Measurements from ENCODE around the gene NATD1. TPM values are rescaled to one million over a fixed set of nuclear protein-coding genes. Genes with fewer than 3 reads are reported as not detected.
"Not testable (repeated sequence)": the region's sequence is repeated elsewhere in the genome, so short reads cannot be mapped to it uniquely, and the experiment has no call there.

The NATD1 gene
- total RNA-seq, 1 experiment from 2014 or later: 0.75 TPM

DNA sequence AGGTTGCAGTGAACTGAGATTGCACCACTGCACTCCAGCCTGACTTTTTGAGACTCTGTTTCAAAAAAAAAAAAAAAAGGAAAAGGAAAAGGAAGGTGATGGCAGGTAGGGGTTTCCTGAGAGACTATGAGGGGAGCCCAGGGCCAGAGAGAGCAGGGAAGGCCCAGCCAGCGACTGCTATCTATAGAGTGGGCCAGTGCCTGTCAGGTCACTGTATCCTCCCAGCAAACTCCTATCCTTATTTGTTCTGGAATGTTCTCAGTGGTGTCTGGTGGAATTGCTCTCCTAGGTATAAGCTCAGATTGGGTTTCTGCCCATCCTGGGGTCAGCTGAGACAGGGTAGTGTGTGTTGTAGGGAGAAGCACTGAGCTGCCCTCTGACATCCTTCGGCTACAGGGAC, 24.4 kb downstream of the NATD1 start:
- no peaks in the 10 kb centered on the region for H3K27me3 ChIP-seq (replicated peaks; ENCODE audit: insufficient read depth, low read depth, low read length, poor library complexity)
- no peak overlapping the region for H3K27ac ChIP-seq (ENCODE audit: low read depth, low read length, poor library complexity, severe bottlenecking)
- POLR2A ChIA-PET (ENCODE audit: low non-redundant PET): interaction anchor here (0.7 kb wide), 1 partner anchor 44 kb away, joined by 9 read pairs; no protein-coding TSS in a partner anchor
- no peaks in the 10 kb centered on the region for H3K4me1 ChIP-seq (ENCODE audit: insufficient read depth, low read length, poor library complexity, severe bottlenecking)
- no peak overlapping the region for H3K4me3 ChIP-seq (ENCODE audit: low read depth, low read length, poor library complexity, severe bottlenecking)
- H3K9me3 ChIP-seq (ENCODE audit: low read depth, low read length, poor library complexity, severe bottlenecking): peaks cover 5% of the 10 kb centered on the region
- no peaks in the 10 kb centered on the region for H3K36me3 ChIP-seq (ENCODE audit: insufficient read depth, low read length, poor library complexity, severe bottlenecking)
- BruUV-seq (replicated peaks): no TSS peak
- no peak for DNase-seq (ENCODE audit: low spot score)
- intact Hi-C loops (cut with micrococcal nuclease; ENCODE audit: unreplicated experiment): no loop called here
- no peak for TF ChIP-seq EZH2 (IDR thresholded peaks at IDR 0.05; ENCODE audit: borderline replicate concordance, low read depth, low read length, poor library complexity, severe bottlenecking)
- TF ChIP-seq, protein P1, sequence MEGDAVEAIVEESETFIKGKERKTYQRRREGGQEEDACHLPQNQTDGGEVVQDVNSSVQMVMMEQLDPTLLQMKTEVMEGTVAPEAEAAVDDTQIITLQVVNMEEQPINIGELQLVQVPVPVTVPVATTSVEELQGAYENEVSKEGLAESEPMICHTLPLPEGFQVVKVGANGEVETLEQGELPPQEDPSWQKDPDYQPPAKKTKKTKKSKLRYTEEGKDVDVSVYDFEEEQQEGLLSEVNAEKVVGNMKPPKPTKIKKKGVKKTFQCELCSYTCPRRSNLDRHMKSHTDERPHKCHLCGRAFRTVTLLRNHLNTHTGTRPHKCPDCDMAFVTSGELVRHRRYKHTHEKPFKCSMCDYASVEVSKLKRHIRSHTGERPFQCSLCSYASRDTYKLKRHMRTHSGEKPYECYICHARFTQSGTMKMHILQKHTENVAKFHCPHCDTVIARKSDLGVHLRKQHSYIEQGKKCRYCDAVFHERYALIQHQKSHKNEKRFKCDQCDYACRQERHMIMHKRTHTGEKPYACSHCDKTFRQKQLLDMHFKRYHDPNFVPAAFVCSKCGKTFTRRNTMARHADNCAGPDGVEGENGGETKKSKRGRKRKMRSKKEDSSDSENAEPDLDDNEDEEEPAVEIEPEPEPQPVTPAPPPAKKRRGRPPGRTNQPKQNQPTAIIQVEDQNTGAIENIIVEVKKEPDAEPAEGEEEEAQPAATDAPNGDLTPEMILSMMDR (conservative IDR thresholded peaks at IDR 0.05; ENCODE audit: low read depth, low read length): no peak
- CTCF ChIA-PET: no interaction called here

DNA sequence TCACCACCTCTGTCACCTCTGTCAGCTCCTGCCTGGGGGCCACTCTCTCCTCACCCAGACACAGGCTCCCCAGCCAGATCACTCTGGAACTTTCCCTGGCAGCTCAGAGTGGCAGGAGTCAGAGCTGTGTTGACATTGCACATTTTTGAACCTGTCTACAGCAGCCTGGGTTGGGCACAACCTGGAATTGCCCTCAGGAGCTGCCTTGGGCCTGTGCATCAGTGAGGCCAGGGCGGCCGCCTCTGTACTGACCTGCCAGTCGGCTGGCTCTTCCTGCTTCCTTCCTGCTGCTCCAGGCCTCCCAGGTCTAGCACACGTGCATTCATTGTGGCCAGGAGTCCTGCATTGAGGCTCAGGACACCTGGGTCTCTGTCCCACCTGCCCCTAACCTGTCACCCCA, 25.1 kb downstream of the NATD1 start:
- Histone ChIP-seq H3K4me3 (ENCODE audit: low read depth, low read length, poor library complexity, severe bottlenecking) (no peak overlapping the region), H3K27me3 (replicated peaks; ENCODE audit: insufficient read depth, low read depth, low read length, poor library complexity) (no peaks in the 10 kb centered on the region), H3K4me1 (ENCODE audit: insufficient read depth, low read length, poor library complexity, severe bottlenecking) (no peaks in the 10 kb centered on the region), H3K9me3 (ENCODE audit: low read depth, low read length, poor library complexity, severe bottlenecking) (peaks cover 5% of the 10 kb centered on the region), H3K36me3 (ENCODE audit: insufficient read depth, low read length, poor library complexity, severe bottlenecking) (no peaks in the 10 kb centered on the region), H3K27ac (ENCODE audit: low read depth, low read length, poor library complexity, severe bottlenecking) (no peak overlapping the region)
- ChIA-PET POLR2A (ENCODE audit: low non-redundant PET) (no interaction called here), CTCF (no interaction called here)
- no peak for TF ChIP-seq EZH2 (IDR thresholded peaks at IDR 0.05; ENCODE audit: borderline replicate concordance, low read depth, low read length, poor library complexity, severe bottlenecking)
- TF ChIP-seq, protein P1 (conservative IDR thresholded peaks at IDR 0.05; ENCODE audit: low read depth, low read length): no peak
- no TSS peak for BruUV-seq (replicated peaks)
- intact Hi-C loops (cut with micrococcal nuclease; ENCODE audit: unreplicated experiment): no loop called here
- no peak for DNase-seq (ENCODE audit: low spot score)

DNA sequence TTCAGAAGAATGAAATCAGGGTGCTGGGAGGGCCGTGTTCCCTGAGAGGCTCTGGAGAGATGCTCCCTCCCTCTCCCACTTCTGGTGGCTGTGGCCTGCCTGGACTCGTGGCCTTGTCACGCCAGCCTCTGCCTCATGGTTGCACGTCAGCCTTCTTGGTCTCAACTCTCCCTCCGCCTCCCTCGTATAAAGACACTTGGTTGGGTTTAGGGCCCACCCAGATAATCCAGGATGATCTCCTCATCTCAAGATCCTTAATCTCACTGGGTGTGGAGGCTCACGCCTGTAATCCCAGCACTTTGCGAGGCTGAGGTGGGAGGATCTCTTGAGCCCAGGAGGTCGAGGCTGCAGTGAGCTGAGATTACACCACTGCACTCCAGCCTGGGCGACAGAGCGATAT, 25.9 kb downstream of the NATD1 start:
- CTCF ChIA-PET; POLR2A ChIA-PET (ENCODE audit: low non-redundant PET); H3K4me1 ChIP-seq (ENCODE audit: insufficient read depth, low read length, poor library complexity, severe bottlenecking); DNase-seq (ENCODE audit: low spot score); H3K36me3 ChIP-seq (ENCODE audit: insufficient read depth, low read length, poor library complexity, severe bottlenecking); BruUV-seq (replicated peaks); intact Hi-C loops (cut with micrococcal nuclease; ENCODE audit: unreplicated experiment); H3K4me3 ChIP-seq (ENCODE audit: low read depth, low read length, poor library complexity, severe bottlenecking); H3K27me3 ChIP-seq (replicated peaks; ENCODE audit: insufficient read depth, low read depth, low read length, poor library complexity); H3K27ac ChIP-seq (ENCODE audit: low read depth, low read length, poor library complexity, severe bottlenecking); H3K9me3 ChIP-seq (ENCODE audit: low read depth, low read length, poor library complexity, severe bottlenecking): not testable (repeated sequence)

DNA sequence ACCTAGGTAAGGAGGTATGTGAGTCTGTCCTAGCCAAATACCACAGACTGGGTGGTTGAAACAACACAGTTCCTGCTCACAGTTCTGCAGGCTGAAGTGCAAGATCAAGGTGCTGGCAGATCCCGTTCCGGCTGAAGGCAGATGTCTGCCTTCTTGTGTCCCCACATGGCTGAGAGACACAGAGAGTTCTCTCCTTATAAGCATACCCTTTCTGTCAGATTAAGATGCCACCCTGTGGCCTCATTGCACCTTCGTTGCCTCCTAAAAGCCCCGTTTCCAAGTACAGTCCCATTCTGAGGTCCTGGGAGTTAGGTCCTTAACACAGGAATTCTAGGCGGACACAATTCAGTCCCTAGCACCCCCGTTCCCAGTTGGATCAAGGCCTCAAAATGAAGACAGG, 30.1 kb downstream of the NATD1 start:
- Histone ChIP-seq H3K36me3 (ENCODE audit: insufficient read depth, low read length, poor library complexity, severe bottlenecking) (no peaks in the 10 kb centered on the region), H3K9me3 (ENCODE audit: low read depth, low read length, poor library complexity, severe bottlenecking) (no peaks in the 10 kb centered on the region), H3K4me3 (ENCODE audit: low read depth, low read length, poor library complexity, severe bottlenecking) (no peak overlapping the region), H3K4me1 (ENCODE audit: insufficient read depth, low read length, poor library complexity, severe bottlenecking) (no peaks in the 10 kb centered on the region), H3K27me3 (replicated peaks; ENCODE audit: insufficient read depth, low read depth, low read length, poor library complexity) (no peaks in the 10 kb centered on the region), H3K27ac (ENCODE audit: low read depth, low read length, poor library complexity, severe bottlenecking) (no peak overlapping the region)
- CTCF ChIA-PET: no interaction called here
- POLR2A ChIA-PET (ENCODE audit: low non-redundant PET): no interaction called here
- intact Hi-C loops (cut with micrococcal nuclease; ENCODE audit: unreplicated experiment): no loop called here
- DNase-seq (ENCODE audit: low spot score): no peak
- BruUV-seq (replicated peaks): no TSS peak
- TF ChIP-seq, protein P1 (conservative IDR thresholded peaks at IDR 0.05; ENCODE audit: low read depth, low read length): no peak
- no peak for TF ChIP-seq EZH2 (IDR thresholded peaks at IDR 0.05; ENCODE audit: borderline replicate concordance, low read depth, low read length, poor library complexity, severe bottlenecking)
